A673 (cell line): ENCODE measurements around the gene TAMALIN. TPM values are rescaled to one million over a fixed set of nuclear protein-coding genes. Genes with fewer than 3 reads are reported as not detected.

ENCODE experiments used
- BruUV-seq: library from RNA; stranded (reverse); fragments of 400-500 nt; replicated peaks from 2 replicates; lab custom pipeline; 2021; lab: Mats Ljungman, UMichigan
- CTCF ChIA-PET: fragments of 300-600 bp; sonication (Branson Sonifier 250); formaldehyde crosslinking; loops from one replicate; lab custom pipeline; 2022; ENCODE audit warnings: antibody characterized with exemption; lab: Charles Lee
- POLR2A ChIA-PET: fragments of 300-600 bp; sonication (Branson Sonifier 250); formaldehyde crosslinking; loops from one replicate; lab custom pipeline; 2022; ENCODE audit warnings: antibody characterized with exemption; ENCODE audit not compliant: low non-redundant PET; lab: Charles Lee
- DNase-seq: peaks from one replicate; pipeline ENCODE4 v3.0.0-alpha.2; 2015; ENCODE audit warnings: low spot score
- H3K27ac ChIP-seq: fragments of 200-600 bp; sonication (generic); 2 replicates; pipeline ENCODE4 v1.5.1; 2016; ENCODE audit warnings: mixed run types, low read depth, mild to moderate bottlenecking, mixed read lengths, antibody characterized with exemption, low read length; ENCODE audit not compliant: poor library complexity, severe bottlenecking
- H3K27me3 ChIP-seq: fragments of 200-600 bp; sonication (generic); replicated peaks from 2 replicates; pipeline ENCODE4 v1.6.1; 2017; ENCODE audit warnings: mixed run types, low read depth, mild to moderate bottlenecking, mixed read lengths, antibody characterized with exemption, low read length; ENCODE audit not compliant: insufficient read depth, poor library complexity
- H3K36me3 ChIP-seq: fragments of 200-600 bp; sonication (generic); 2 replicates; pipeline ENCODE4 v1.6.1; 2016; ENCODE audit warnings: mixed run types, mild to moderate bottlenecking, mixed read lengths, antibody characterized with exemption, low read length; ENCODE audit not compliant: insufficient read depth, poor library complexity, severe bottlenecking
- H3K4me1 ChIP-seq: fragments of 200-600 bp; sonication (generic); 2 replicates; pipeline ENCODE4 v1.6.1; 2017; ENCODE audit warnings: mixed run types, mild to moderate bottlenecking, mixed read lengths, antibody characterized with exemption, low read length; ENCODE audit not compliant: insufficient read depth, poor library complexity, severe bottlenecking
- H3K4me3 ChIP-seq: fragments of 200-600 bp; sonication (generic); 2 replicates; pipeline ENCODE4 v1.5.1; 2016; ENCODE audit warnings: low read depth, mixed run types, mild to moderate bottlenecking, mixed read lengths, low read length; ENCODE audit not compliant: poor library complexity, severe bottlenecking
- H3K9me3 ChIP-seq: fragments of 200-600 bp; sonication (generic); 2 replicates; pipeline ENCODE4 v1.6.1; 2016; ENCODE audit warnings: mixed run types, low read depth, mild to moderate bottlenecking, mixed read lengths, antibody characterized with exemption, low read length; ENCODE audit not compliant: poor library complexity, severe bottlenecking
- CTCF ChIP-seq: fragments of 300-800, 200-600 bp; sonication (generic); conservative IDR thresholded peaks from 2 replicates; pipeline ENCODE4 v1.5.1; 2017; ENCODE audit warnings: low read depth, mild to moderate bottlenecking, antibody characterized with exemption, low read length, moderate library complexity, mixed read lengths
- EZH2 ChIP-seq: fragments of 200-600 bp; sonication (generic); IDR thresholded peaks from 2 replicates; pipeline ENCODE4 v1.6.1; 2017; ENCODE audit warnings: borderline replicate concordance, low read depth, mild to moderate bottlenecking, mixed read lengths, antibody characterized with exemption, low read length; ENCODE audit not compliant: poor library complexity, severe bottlenecking
- intact Hi-C: fragments of 100-400 bp; cut with micrococcal nuclease; formaldehyde crosslinking; loops from one replicate; pipeline ENCODE4 v1.10.0; 2022; ENCODE audit not compliant: unreplicated experiment
- total RNA-seq: library from RNA; stranded (reverse); gene quantifications from 2 replicates; pipeline ENCODE4 v1.2.3, GENCODE V29; 2021

Gene TAMALIN
- total RNA-seq, 1 experiment from 2014 or later, result 4.8 TPM

GRCh38 chr12:52052468-52053186 is 45.9 kb downstream of the TAMALIN start:
- ChIA-PET CTCF (interaction anchor here (1.4 kb wide), 1 partner anchor 27 kb away, joined by 3 read pairs; no protein-coding TSS in a partner anchor), POLR2A (interaction anchor here (1.7 kb wide), 1 partner anchor 20 kb away, joined by 19 read pairs; no protein-coding TSS in a partner anchor)
- no peaks in the 10 kb centered on the region for H3K9me3 ChIP-seq
- DNase-seq, result no peak
- TF ChIP-seq EZH2, result no peak
- no peak for TF ChIP-seq CTCF
- H3K27ac ChIP-seq, result no peak overlapping the region
- H3K4me1 ChIP-seq, result peaks cover 12% of the 10 kb centered on the region
- intact Hi-C loops, result no loop called here
- BruUV-seq, result no TSS peak
- H3K27me3 ChIP-seq, result no peaks in the 10 kb centered on the region
- H3K4me3 ChIP-seq, result no peak overlapping the region
- peaks cover 14% of the 10 kb centered on the region for H3K36me3 ChIP-seq

- CTCF ChIA-PET, result interaction anchor here (1.4 kb wide), 1 partner anchor 28 kb away, joined by 3 read pairs; no protein-coding TSS in a partner anchor
- Histone ChIP-seq H3K4me1 (peaks cover 12% of the 10 kb centered on the region), H3K4me3 (no peak overlapping the region)
Observed at GRCh38 chr12:52053536-52054209, 46.9 kb downstream of the TAMALIN start.

More at GRCh38 chr12:52053536-52054209, 46.9 kb downstream of the TAMALIN start:
- H3K36me3 ChIP-seq, result peaks cover 14% of the 10 kb centered on the region
- POLR2A ChIA-PET, result interaction anchor here (0.6 kb wide), 1 partner anchor 10 kb away, joined by 4 read pairs; no protein-coding TSS in a partner anchor
- BruUV-seq, result no TSS peak
- TF ChIP-seq EZH2, result no peak
- TF ChIP-seq CTCF, result no peak
- H3K27ac ChIP-seq, result no peak overlapping the region
- intact Hi-C loops, result no loop called here
- no peak for DNase-seq
- H3K27me3 ChIP-seq, result no peaks in the 10 kb centered on the region
- H3K9me3 ChIP-seq, result no peaks in the 10 kb centered on the region
